Activated CD4-positive, CD25-positive, alpha-beta regulatory T cell treated with anti-CD3 and anti-CD28 coated beads, Interleukin-2, amount 50 U/mL, for 16 hours (primary cell): Measurements from ENCODE around the gene CLVS2.

Experiments
- DNase-seq: peaks from one replicate; pipeline ENCODE4 v3.0.0-alpha.2; 2020; ENCODE audit warnings: low read depth, low spot score

CLVS2 gene

DNA sequence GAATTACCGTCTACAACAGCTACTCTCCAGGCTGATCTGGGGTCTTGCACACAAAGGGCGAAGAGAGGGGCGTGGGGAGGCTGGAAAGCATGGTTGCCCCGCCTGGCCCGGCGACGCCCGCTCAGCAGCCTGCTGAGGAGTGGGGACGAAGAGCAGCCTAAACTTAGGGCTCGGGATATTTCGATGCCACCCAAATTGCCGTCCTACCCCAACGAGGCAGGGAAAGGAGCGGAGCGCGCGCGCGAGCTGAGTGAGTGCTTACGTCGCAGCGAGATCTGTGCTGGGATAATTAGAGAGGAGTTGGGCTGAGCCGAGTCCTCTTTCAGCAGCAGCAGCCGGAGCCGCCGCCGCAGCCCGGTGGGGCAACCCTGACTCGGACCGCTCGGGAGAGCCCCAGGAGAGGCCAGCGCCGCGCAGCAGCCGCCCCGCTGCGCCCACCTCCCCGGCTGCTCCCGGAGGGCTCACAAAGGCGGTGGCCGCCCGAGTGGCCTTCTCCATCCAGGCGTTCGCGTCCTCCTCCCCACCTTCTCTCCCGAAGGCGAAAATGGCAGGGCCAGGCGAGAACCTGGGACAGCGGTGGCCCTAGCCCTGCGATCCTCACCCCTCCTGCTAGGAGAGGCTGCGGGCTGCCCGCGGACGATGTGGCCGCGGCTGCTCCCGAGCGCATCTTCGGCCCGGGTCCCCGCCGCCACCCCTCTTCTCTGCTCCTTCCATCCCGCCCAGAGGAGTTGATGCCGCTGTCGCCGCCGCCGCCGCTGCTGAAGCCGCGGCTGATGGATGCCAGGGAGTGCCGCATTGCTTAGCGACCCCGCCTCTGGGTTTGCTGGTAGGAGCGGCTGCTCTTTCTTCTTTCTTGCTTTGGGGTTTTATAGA, at the start of gene CLVS2:
Gene CLVS2 (plus strand): TSS at position 315 of the 873 bp plus-strand sequence. CDS start 1,543 bp downstream, outside the sequence.
- no peak for DNase-seq

DNA sequence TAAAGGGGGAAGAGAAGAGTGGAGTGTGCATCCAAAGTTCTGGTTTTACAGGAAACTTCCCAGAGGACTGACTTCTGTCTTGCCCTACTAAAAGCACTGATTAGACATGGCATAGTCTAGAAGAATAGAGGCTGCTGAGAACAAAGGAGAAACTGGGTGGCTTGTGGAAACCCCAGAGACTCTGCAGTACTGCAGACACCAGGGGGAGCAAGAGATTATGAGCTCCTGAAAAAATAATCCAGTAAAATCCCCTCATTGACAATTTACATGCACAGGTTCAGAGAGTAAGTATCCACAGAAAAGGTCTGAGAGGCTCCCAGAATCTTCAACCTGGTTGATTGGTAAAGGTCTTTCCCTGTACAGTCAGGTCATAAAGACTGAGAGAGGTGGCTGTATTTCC, 48.7 kb upstream of the CLVS2 start:
- DNase-seq, result no peak

DNA sequence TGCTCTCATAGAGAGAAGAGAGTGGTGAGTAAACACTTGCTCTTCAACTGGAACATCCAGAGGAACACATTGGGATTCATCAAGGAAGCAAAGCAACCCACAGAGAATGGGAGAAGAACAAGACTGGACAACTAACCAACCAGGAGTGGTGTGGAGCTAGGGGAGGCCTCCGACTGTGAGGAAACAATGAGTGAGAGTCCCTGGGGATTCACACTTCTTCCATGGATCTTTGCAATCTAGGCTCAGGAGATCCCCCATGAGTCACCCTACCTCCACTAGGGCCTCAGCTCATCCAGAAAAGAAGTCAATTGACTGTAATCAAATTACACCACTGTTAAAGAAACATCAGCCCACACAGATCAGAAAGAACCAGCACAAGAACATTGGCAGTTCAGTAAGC, 42.3 kb upstream of the CLVS2 start:
- no peak for DNase-seq

DNA sequence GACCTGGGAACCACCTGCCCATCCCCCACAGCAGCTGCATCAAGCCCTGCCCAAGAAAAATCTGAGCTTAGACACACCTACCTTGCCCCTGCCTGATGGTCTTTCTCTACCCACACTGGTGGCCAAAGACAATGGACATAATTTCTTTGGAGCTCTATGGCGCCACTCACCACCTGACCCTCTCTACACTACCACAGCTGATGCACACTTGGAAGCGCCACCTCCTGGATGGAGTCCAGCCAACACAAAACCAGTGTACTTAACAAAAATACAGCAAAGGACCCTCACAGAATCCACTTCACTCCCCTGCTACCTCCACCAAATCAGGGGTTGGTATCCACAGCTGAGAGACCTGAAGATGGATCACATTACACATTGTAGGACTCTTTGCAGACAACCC, 39.7 kb upstream of the CLVS2 start:
- no peak for DNase-seq

DNA sequence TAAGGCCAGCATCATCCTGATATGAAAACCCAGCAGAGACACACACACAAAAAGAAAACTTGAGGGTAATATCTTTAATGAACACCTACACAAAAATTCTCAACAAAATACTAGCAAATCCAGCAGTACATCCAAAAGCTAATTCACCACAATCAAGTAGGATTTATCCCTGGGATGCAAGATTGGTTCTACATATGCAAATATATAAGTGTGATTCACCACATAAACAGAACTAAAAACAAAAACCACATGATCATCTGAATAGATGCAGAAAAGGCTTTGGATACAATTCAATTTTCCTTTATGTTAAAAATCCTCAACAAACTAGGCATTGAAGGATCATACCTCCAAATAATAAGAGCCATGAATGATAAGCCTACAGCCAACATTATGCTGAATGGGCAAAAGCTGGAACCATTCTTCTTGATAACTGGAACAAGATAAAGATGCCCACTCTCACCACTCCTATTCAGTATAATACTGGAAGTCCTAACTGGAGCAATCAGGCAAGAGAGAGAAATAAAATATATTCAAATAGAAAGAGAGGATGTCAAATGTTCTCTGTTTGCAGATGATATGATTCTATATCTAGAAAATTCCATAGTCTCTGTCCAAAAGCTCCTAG, 33.9 kb upstream of the CLVS2 start:
- DNase-seq, result no peak

GRCh38 chr6:122969999-122970533, 26.0 kb upstream of the CLVS2 start:
- no peak for DNase-seq

DNA sequence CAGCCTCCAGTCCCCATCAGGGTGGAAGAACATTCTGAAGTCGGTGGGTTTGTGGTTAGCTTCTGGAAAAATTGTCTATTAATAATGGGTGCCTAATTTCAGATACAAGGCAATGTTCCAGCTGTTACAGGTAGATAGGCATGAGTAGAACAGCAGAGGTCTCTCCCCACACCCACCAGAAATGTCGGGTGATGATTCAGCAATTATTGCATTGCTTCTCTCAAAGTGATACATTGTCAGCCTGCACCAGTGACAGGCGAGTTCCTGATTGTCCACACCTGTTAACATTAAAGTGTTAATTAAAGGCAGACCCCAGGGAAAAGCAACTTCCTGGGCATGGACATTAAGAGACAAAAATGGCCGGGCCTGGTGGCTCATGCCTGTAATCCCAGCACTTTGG, 18.9 kb upstream of the CLVS2 start:
- DNase-seq, result no peak

DNA sequence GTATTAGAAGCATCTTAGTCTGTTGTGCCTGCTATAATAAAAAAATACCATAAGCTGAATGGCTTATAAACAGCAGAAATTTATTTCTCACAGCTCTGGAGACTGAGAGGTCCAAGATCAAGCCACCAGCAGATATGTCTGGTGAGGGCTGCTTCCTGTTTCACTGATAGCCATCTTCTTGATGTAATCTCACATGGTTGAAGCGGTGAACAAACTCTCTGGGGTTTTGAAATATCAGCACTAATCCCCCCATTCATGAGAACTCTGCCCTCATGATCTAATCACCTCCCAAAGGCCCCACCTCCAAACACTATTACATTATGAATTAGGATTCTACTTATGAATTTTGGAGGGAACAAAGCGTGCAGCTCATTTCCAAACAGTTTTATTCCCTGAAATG, 11.6 kb upstream of the CLVS2 start:
- no peak for DNase-seq

DNA sequence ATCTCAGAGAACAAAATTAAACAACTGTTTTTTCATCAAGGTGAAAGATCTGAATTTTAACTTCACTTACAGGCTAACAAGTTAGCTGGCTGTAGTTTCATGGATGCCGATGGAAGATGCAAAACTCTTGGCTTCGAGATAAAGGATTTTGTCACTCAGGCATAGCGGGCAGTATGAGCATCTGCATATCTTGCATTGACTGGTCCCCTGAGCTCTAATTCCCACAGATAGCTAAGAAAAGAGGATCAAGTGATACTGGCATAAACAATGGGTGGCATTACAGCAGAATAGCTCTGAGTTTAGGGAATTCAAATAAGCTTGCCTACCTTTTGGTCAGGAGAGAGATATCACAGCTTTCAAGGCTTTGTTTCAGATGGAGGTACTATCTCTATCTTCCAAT, 1.8 kb upstream of the CLVS2 start:
- no peak for DNase-seq

DNA sequence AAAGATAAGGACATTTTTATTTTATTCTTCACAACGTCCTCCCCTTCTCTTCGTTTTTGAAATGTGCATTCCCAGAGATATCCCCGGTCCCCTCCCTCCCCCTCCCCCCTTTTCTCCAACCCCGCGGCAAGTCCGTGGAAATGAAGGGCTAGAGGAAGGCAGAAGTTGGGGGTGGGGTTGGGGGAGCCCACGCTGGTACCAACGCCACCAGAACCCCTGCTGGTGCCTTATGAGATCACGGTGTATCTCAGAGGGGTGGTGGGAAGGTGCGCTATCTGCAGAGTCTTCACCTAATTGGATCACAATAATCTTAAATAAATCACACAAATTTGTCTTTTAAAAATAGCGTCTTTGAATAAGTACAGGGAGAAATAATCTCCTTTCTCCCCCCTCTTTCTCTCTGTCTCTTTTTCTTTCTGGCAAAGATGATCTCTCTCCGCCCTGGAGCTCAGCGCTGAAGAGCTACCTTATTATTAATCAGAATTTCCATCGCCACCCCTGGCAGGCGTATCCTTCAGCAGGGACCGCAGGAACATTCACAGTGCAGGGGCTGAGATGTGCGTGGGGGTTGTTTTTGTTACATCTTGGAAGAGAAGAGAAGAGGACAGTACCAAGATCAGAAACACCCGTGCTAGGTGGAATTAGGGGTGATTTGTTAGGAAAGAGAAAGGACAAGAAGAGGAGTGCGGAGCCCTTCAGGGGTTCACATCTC, 915 bp downstream of the CLVS2 start:
- DNase-seq, result no peak

DNA sequence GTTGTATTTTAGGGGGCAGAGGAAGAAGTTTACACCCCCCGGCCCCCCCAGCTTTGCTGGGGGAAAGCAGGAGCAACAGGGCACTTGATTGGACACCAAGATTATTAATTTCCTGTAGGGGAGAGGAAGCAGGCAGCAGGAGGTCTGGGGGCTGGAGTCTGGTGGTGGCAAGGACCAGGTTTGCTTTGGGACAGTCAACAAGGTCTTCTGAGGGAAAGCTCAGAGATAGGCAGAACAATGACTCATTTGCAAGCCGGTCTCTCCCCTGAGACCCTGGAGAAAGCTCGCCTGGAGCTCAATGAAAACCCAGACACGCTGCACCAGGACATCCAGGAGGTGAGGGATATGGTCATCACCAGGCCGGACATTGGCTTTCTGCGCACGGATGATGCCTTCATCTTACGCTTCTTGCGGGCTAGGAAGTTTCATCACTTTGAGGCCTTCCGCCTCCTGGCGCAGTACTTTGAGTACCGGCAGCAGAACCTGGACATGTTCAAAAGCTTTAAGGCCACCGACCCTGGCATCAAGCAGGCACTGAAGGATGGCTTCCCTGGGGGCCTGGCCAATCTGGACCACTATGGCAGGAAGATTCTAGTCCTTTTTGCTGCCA, 1.6 kb downstream of the CLVS2 start:
- no peak for DNase-seq

DNA sequence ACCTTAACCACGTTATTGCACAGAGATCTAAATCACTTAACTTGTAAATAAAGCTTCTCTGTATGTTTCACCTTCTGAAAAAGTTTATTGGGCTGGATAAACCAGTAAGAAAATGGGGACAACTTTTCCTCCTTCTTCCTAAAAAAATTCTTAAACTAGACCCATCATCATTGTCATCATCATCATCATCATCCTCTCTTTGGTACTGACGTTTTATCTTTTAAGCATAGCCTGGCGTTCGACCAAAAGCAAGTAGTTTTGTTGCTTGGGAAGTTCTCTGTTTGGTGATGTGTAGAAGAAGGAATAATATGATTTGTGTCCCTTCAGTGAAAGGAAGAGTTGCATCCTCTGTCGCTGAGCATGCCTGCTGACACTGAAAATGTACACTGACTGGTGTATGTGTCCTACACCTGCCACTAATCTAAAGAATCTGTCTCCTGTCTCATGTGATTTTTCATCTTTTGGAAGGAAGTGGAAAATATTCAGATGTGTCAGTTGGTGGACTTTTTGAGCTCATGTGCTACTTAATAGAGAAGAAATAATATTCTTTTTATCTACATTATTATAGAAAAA, 2.5 kb downstream of the CLVS2 start:
- DNase-seq, result no peak

DNA sequence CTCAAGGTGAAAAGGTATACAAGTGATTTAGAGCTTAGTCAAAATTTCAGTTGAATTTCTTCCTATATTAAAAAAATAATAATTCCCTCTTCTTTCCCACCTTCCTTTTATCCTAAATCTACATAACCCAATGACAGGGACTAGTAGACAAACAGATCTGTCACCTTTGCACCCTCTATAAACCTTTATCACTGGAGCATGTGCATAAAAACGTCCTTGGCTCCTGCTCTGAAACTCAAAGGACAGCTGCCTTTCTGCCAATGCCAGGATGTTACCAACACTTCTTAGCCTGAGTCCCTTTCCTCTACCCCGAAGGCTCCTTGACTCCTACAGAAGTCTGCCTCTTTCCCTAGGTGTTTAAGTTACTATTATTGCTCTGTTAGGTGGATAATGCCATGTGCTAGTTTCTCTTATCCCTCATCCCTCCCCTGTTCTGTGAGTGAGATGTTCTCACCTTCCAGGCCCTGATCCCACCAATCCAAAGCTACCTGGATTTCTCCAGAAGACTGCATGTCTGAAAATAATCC, 4.3 kb downstream of the CLVS2 start:
- no peak for DNase-seq

DNA sequence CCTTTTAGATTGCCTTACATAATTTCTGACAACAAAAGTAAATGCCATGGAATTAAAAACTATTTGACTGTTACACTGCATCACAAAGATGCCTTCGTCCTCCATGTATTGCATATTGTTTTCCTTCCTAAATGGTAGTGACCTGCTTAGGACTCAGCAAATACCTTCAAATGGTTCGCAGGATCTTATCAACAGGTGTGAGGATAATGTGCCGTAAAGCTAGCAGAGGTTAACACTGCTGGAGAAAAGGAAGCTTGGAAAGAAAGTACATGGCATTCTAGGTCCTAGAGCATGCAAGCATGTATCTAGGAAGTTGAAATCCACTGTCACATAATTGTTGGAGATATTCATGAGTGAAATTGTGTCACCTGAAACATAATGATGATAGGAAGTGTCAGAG, 5.5 kb downstream of the CLVS2 start:
- no peak for DNase-seq

DNA sequence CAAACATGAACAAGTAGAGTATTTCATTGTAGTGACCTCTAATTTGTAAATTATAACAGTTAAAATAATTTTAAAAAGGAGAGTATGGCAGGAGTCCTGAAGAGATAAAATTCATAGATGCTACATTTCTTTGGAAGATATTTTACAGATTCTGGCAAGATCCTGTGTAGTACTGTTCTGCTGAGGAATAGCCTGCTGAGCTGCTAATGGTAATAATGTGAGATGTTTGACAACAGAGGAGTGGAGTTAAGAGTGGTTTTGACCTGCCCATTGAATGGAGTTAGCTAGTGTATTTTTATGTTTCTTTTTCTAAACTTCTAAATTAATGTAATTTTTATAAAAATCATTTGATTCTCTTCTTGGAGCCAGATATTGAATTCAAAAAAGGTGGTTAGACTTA, 11.8 kb downstream of the CLVS2 start:
- no peak for DNase-seq

GRCh38 chr6:123009059-123009458, 13.0 kb downstream of the CLVS2 start:
- DNase-seq, result no peak

DNA sequence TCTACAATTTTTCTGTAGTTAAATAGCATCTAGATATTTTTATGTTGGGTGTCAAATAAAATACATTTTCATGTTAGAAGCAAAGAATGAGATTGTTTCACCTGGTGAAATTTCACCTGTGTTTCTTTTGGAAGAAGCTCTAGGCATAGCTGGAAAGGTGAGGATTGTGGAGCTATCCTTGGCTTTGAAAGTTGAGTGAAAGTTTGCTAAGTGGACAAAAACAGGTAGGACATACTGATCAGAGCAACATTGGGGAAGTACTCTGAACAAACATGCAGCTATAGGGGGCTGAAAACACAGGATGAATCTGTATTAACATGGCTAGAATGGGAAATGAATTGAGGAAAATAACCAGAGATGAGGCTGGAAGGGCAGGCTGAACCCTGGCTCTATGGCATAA, 18.8 kb downstream of the CLVS2 start:
- DNase-seq, result no peak

DNA sequence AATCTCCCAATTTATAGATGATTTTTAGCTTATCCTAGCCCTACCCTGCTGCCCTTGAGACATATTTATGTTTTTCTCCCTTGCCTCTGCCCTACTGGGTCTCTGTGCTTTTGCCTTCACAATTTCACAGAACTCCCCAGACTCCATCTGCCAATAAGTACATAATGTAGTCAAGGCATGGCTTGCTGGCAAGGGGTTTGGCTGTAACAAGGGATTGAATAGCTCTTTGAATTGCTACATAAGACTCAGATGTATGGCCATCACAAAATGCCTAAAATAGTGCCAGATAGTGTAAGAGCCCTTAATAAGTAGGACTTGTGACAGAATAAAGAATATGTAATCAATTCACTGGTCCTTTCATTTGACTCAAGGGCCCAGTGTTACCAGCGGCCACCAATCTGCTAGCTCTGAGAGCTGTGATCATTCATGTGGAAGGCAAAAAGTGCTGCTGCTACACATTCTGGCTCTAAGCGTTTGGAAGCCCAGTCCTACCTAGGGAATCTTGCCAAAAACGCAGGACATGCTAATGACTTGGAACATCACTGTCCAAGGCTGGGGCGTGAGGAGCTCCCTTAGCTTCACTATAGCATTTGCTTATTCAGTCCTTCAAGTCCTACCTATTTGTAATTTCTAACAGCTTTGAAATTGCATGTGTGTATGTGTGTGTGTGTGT, 20.5 kb downstream of the CLVS2 start:
- DNase-seq, result no peak

DNA sequence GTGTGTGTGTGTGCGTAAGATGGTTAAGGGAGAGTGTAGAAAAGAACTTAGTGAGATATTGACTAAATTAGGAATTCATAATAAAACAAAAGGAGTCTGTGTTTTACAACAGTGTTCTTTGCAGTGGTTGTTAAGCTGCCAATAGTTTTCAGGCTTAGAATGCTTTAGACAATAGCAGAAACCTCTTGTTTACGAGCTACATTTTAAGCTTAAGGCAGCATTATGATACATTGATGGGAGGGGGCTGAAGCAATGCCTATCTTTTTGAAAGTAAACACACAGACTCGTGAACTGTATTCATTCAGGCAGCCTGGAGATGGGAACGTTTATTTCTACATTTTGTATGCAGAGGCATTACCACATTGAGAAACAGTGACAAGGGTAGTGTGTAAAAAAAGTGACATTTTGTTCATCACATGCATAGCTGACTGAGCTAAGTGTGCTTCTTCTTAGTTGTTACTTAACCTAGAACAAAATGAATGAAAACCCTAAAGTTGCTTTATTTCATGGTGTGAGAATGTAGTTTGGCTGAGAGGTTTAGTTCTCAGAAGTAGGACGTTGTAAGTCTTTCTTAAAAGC, 21.2 kb downstream of the CLVS2 start:
- no peak for DNase-seq

GRCh38 chr6:123022975-123023374, 26.9 kb downstream of the CLVS2 start:
- no peak for DNase-seq
